GM10248 (cell line): ENCODE results near the gene CHRNA4.

Experiments used
- CTCF ChIA-PET: fragments of 300-600 bp; sonication (Branson Sonifier 250); formaldehyde crosslinking; extraction: SDS; loops from one replicate; lab custom pipeline; 2021; ENCODE audit warnings: antibody characterized with exemption; lab: Yijun Ruan, JAX
- POLR2A ChIA-PET: fragments of 350-650 bp; sonication (Branson Sonifier 250); formaldehyde crosslinking; extraction: SDS; loops from one replicate; lab custom pipeline; 2020; ENCODE audit warnings: antibody characterized with exemption; lab: Yijun Ruan, JAX
- DNase-seq: peaks from one replicate; pipeline ENCODE4 v3.0.0; 2012; ENCODE audit errors: extremely low spot score
- TF ChIP-seq, protein P1 (sequence below): IDR thresholded peaks from 2 replicates; pipeline ENCODE4 v1.5.1; 2012; ENCODE audit warnings: mild to moderate bottlenecking, low read depth; ENCODE audit errors: extremely low read depth, missing control alignments, control extremely low read depth

The CHRNA4 gene

DNA sequence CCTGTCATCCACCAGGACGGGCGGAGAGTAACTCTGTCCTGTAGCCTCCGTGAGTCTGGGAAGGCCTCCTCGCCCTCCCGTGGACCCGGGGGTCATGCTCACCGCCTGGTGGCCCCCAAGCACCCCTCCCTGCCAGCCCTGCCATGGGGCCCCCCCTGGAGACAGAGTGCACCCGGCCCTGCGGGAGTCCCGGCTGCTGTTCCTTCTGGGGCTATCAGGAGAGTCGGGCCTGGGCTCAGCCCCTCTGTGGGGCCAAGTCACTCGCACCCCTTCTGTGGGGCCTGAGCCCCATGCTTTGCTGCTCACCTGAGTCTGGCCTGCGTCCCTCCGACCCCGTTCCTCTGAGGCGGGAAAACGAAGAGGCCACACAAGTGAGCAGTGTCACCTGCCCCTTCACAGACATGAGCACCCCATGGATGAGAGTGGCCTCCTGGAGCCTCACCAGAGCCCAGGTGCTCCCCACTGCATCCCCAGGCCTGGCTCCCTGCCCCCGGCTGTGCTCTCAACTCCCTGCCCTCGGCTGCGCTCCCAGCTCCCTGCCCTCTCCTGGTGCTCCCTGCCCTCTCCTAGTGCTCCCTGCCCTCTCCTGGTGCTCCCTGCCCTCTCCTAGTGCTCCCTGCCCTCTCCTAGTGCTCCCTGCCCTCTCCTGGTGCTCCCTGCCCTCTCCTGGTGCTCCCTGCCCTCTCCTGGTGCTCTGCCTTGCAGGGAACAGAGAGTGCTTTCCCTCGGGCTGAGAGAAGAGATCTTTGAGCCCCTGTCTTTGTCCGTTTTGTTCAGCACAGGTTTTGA lies 4.6 kb upstream of the CHRNA4 start:
- ChIA-PET CTCF (interaction anchor here (1.2 kb wide), 1 partner anchor 15 kb away, joined by 4 read pairs; no protein-coding TSS in a partner anchor), POLR2A (no interaction called here)
- no peak for DNase-seq
- TF ChIP-seq, protein P1, sequence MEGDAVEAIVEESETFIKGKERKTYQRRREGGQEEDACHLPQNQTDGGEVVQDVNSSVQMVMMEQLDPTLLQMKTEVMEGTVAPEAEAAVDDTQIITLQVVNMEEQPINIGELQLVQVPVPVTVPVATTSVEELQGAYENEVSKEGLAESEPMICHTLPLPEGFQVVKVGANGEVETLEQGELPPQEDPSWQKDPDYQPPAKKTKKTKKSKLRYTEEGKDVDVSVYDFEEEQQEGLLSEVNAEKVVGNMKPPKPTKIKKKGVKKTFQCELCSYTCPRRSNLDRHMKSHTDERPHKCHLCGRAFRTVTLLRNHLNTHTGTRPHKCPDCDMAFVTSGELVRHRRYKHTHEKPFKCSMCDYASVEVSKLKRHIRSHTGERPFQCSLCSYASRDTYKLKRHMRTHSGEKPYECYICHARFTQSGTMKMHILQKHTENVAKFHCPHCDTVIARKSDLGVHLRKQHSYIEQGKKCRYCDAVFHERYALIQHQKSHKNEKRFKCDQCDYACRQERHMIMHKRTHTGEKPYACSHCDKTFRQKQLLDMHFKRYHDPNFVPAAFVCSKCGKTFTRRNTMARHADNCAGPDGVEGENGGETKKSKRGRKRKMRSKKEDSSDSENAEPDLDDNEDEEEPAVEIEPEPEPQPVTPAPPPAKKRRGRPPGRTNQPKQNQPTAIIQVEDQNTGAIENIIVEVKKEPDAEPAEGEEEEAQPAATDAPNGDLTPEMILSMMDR = no peak

DNA sequence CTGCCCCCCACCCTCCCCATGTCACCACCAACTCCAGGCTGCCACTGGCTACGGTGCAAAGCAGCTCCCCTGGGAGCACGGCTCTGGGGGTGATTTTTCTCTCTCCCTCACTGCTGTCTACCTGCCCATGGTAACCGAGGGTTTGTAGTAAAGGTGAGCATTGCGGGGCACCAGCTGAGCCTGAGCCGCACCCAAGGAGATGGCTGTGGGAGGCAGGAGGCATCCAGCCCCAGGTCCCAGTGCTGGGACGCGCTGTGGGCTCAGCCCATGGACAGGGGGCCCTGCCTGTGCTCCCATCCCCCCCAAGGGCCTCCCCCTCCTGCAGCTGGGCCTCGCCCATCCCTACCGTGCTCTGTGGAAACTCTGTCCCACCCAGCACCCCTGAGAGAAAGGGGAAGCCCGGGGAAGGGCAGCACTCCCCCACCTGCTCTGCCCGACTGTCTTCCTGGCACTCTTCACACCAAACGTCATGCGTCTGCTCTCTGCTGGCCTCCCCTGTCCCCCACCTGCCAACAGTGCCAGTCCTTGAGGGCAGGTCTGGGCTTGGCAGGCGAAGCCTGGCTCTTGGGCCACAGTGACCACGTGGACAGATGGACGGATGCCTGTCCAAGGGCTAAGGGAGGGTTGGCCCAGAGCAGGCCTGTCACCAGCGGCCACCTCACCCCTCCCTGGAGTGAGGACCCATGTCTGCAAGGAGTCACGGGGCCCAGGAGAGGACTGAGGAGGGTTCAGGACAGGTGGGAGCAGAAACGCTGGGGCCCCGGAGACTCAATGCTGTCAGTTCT lies 3.8 kb upstream of the CHRNA4 start:
- POLR2A ChIA-PET = no interaction called here
- TF ChIP-seq, protein P1 = no peak
- CTCF ChIA-PET = no interaction called here
- DNase-seq = no peak

DNA sequence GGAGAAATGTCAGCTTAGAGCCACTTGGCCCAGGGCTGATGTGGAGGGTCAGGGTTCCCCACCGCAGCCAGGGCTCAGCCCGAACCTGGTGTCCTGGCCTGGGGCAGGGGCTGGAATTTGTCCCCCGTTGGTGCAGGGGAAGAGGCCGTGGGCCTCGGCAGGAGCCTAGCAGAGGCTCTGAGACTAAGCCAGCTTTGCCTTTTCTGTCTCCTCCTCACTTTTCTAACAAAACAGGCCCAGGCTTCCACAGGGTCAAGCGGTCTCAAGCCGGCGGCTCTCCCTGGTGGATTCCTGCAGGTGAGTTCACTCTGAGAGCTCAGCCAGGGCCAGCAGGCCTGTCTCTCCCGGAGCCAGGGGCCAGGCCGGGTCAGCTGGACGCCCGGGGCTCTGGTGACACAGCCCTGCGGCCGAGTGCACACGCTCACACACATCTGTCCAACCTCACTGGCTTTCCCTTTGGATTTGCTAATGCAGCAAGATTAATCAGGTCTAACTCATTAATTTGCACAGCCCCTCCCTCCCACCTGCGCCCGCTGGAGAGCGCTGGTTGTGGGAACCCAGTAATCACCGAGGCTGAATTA lies 2.9 kb upstream of the CHRNA4 start:
- TF ChIP-seq, protein P1 = no peak
- no peak for DNase-seq
- POLR2A ChIA-PET = interaction anchor here (0.6 kb wide), 1 partner anchor 507 kb away, joined by 3 read pairs; no protein-coding TSS in a partner anchor
- CTCF ChIA-PET = no interaction called here

DNA sequence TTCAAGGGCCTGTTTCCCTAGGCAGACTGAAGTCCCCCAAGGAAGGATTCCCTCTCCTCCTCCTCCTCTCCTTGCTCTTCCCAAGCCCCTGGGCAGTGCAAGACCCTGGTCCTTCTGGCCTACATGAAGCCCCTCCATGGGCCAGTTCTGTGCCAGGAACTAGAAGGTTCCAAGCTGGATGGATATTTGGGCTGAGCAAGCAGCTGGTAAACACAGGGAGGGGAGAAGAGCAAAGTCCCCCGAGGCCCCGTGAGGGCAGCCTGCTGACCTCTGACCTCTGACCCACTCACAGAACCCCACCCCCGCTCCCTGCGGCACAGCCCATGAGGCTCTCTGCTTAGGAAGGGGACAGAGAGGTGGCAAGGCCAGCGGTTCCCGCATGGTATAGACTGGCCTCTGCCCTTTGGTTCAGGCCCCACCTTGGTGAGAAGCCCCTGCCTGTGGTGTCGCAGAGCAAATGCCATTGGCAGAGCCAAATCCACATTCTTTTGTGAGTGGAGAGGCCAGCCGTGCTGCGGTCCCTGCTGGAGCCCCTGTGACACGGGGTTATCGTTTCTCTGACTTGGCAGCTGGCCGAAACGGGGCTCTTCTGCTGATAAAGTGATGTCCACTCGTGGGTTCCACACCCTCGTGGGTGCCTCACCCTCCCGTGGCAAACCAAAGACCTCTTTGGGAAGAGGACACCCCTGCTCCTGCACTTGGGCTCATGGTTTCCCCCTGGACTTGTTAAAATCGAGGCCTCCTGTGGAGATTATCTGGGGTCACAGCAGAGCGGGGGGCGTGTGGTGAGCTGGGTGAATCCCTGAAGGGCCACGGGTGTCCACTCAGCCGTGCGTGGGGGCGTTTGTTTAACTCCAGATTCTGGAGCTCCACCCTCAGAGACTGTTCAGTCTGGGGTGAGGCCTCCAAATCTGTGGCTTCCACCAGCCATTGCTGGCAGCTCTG lies 2.1 kb upstream of the CHRNA4 start:
- DNase-seq = no peak
- CTCF ChIA-PET = no interaction called here
- POLR2A ChIA-PET = interaction anchor here (0.6 kb wide), 1 partner anchor 506 kb away, joined by 3 read pairs; no protein-coding TSS in a partner anchor
- TF ChIP-seq, protein P1 = no peak

DNA sequence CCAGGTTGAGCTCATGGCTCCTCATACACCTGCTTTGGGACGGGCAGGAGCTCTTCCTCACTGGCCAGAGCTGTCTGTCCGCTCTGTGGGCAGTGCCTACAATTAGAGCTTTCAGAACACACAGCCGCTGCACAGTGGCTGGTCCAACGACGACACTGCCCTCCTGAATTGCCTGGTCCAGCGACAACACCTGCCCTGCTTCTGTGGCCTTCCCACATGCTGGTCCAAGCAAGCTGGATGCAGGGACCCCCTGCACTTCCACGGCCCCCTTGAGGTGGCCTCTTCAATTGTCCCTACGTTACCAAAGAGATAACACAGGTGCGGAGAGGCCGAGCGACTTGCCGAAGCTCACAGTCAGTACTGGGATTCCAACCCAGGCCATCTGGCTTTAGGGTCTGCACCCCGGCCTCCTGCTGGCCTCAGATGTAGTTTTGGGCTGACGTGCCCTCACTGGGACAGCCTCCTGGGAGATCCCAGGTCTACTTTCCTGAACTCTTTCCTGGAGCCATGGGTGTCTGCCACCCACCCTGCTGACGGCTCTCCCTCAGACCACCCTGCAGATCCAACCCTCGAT lies 1.4 kb upstream of the CHRNA4 start:
- POLR2A ChIA-PET = no interaction called here
- TF ChIP-seq, protein P1 = no peak
- no peak for DNase-seq
- CTCF ChIA-PET = no interaction called here
